ENCODE data around the gene IL32. TPM values are rescaled to one million over a fixed set of nuclear protein-coding genes. Genes with fewer than 3 reads are reported as not detected.

Gene IL32
- total RNA-seq, 1 experiment from 2014 or later = 4.7 TPM

GRCh38 chr16:3056336-3057180 lies 8.9 kb upstream of the IL32 start:
- Mint-ChIP-seq H3K36me3 (peaks cover 12% of the 10 kb centered on the region), H3K4me1 (peaks cover 30% of the 10 kb centered on the region), H3K4me3 (no peak overlapping the region; the same call in 1 of the 2 replicates), H3K27ac (no peak overlapping the region), H3K27me3 (ENCODE audit: low read depth) (peaks cover 3% of the 10 kb centered on the region; the same call in 1 of the 2 replicates), H3K9me3 (0 out of 2 replicates have a peak, but pooled peaks cover 6% of the 10 kb centered on the region)
- DNase-seq (ENCODE audit: low spot score) (no peak), ATAC-seq (no peak)
- POLR2A ChIA-PET = interaction anchor here (1.3 kb wide), 1 partner anchor 94 kb away, joined by 6 read pairs; no protein-coding TSS in a partner anchor
- TF ChIP-seq ZNF671 (CRISPR knock-in tag; IDR thresholded peaks at IDR 0.05) (no peak), ATF1 (CRISPR knock-in tag; IDR thresholded peaks at IDR 0.05) (no peak), ZNF281 (CRISPR knock-in tag; IDR thresholded peaks at IDR 0.05) (no peak), JAZF1 (CRISPR knock-in tag; IDR thresholded peaks at IDR 0.05) (no peak), E2F4 (CRISPR knock-in tag; IDR thresholded peaks at IDR 0.05; ENCODE audit: borderline replicate concordance, low read depth) (no peak), ZNF396 (CRISPR knock-in tag; IDR thresholded peaks at IDR 0.05; ENCODE audit: borderline replicate concordance) (no peak), CTCF (IDR thresholded peaks at IDR 0.05) (no peak), CREB1 (CRISPR knock-in tag; IDR thresholded peaks at IDR 0.05) (no peak), FOXJ3 (CRISPR knock-in tag; IDR thresholded peaks at IDR 0.05; ENCODE audit: borderline replicate concordance) (no peak), CREM (CRISPR knock-in tag; IDR thresholded peaks at IDR 0.05) (no peak), SP1 (CRISPR knock-in tag; conservative IDR thresholded peaks at IDR 0.05) (no peak)
- TF ChIP-seq, protein P1, sequence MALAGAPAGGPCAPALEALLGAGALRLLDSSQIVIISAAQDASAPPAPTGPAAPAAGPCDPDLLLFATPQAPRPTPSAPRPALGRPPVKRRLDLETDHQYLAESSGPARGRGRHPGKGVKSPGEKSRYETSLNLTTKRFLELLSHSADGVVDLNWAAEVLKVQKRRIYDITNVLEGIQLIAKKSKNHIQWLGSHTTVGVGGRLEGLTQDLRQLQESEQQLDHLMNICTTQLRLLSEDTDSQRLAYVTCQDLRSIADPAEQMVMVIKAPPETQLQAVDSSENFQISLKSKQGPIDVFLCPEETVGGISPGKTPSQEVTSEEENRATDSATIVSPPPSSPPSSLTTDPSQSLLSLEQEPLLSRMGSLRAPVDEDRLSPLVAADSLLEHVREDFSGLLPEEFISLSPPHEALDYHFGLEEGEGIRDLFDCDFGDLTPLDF (CRISPR knock-in tag; IDR thresholded peaks at IDR 0.05) = no peak
- TF ChIP-seq, protein P2, sequence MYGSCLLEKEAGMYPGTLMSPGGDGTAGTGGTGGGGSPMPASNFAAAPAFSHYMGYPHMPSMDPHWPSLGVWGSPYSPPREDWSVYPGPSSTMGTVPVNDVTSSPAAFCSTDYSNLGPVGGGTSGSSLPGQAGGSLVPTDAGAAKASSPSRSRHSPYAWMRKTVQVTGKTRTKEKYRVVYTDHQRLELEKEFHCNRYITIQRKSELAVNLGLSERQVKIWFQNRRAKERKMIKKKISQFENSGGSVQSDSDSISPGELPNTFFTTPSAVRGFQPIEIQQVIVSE (CRISPR knock-in tag; IDR thresholded peaks at IDR 0.05; ENCODE audit: borderline replicate concordance) = no peak
- CTCF ChIA-PET = interaction anchor here (0.7 to 2.6 kb wide), 9 partner anchors 23 to 75 kb away, joined by 3 to 20 read pairs (median 4); partner anchors contain the start of gene ZNF205

Measured in WTC11 (cell line).